Loucy (cell line): ENCODE data around the gene MTCL3.

Source experiments
- H2AFZ ChIP-seq: fragments of 200-600 bp; sonication (generic); 2 replicates; pipeline ENCODE4 v1.6.0; 2016; ENCODE audit warnings: antibody characterized with exemption, mild to moderate bottlenecking, low read length, moderate library complexity
- H3F3A ChIP-seq: fragments of 200-600 bp; 2 replicates; pipeline ENCODE4 v1.6.0; 2016; ENCODE audit warnings: antibody characterized with exemption, low read depth, mild to moderate bottlenecking
- H3K27me3 ChIP-seq: fragments of 200-600 bp; sonication (generic); 2 replicates; pipeline ENCODE4 v1.6.1; 2014; ENCODE audit warnings: low read length, mild to moderate bottlenecking; ENCODE audit not compliant: insufficient read depth, poor library complexity, severe bottlenecking
- H3K36me3 ChIP-seq: fragments of 200-600 bp; sonication (generic); 2 replicates; pipeline ENCODE4 v1.6.1; 2016; ENCODE audit warnings: low read length; ENCODE audit not compliant: insufficient read depth
- H3K4me1 ChIP-seq: fragments of 200-600 bp; sonication (generic); 2 replicates; pipeline ENCODE4 v1.5.1; 2014; ENCODE audit warnings: low read length, mild to moderate bottlenecking; ENCODE audit not compliant: insufficient read depth, poor library complexity, severe bottlenecking
- H3K4me2 ChIP-seq: fragments of 200-600 bp; sonication (generic); 2 replicates; pipeline ENCODE4 v1.6.0; 2014; ENCODE audit warnings: antibody characterized with exemption, low read length, low read depth, mild to moderate bottlenecking; ENCODE audit not compliant: poor library complexity, severe bottlenecking
- H3K4me3 ChIP-seq: fragments of 200-600 bp; sonication (generic); 2 replicates; pipeline ENCODE4 v1.5.1; 2014; ENCODE audit warnings: low read length, mild to moderate bottlenecking, mixed read lengths; ENCODE audit not compliant: poor library complexity, severe bottlenecking
- H3K79me2 ChIP-seq: fragments of 200-600 bp; sonication (generic); 2 replicates; pipeline ENCODE4 v1.6.1; 2014; ENCODE audit warnings: low read length; ENCODE audit not compliant: insufficient read depth
- H3K9ac ChIP-seq: fragments of 200-600 bp; sonication (generic); 2 replicates; pipeline ENCODE4 v1.6.0; 2014; ENCODE audit warnings: mild to moderate bottlenecking, low read depth, low read length, moderate library complexity; ENCODE audit not compliant: poor library complexity, severe bottlenecking
- H3K9me2 ChIP-seq: fragments of 200-600 bp; sonication (generic); replicated peaks from 2 replicates; pipeline ENCODE4 v1.6.1; 2016; ENCODE audit warnings: low read depth, low read length, mixed read lengths
- H3K9me3 ChIP-seq: fragments of 200-600 bp; sonication (generic); 2 replicates; pipeline ENCODE4 v1.6.1; 2014; ENCODE audit warnings: mild to moderate bottlenecking, antibody characterized with exemption, low read length, low read depth; ENCODE audit not compliant: insufficient read depth
- H4K20me1 ChIP-seq: fragments of 200-600 bp; sonication (generic); 2 replicates; pipeline ENCODE4 v1.6.0; 2014; ENCODE audit warnings: antibody characterized with exemption, low read length, mild to moderate bottlenecking; ENCODE audit not compliant: insufficient read depth, poor library complexity, severe bottlenecking
- EZH2phosphoT487 ChIP-seq: fragments of 200-600 bp; IDR thresholded peaks from 2 replicates; pipeline ENCODE4 v1.6.1; 2018; ENCODE audit warnings: antibody characterized with exemption, mild to moderate bottlenecking, moderate library complexity, borderline replicate concordance
- TF ChIP-seq, protein P1 (sequence below): fragments of 200-600 bp; sonication (generic); conservative IDR thresholded peaks from 2 replicates; pipeline ENCODE4 v1.5.1; 2014; ENCODE audit warnings: mild to moderate bottlenecking, antibody characterized with exemption, low read length

The MTCL3 gene

GRCh38 chr6:127533736-127534135, 14.6 kb upstream of the MTCL3 start:
- no peaks in the 10 kb centered on the region for H3K9me3 ChIP-seq
- no peaks in the 10 kb centered on the region for H3K4me1 ChIP-seq
- no peaks in the 10 kb centered on the region for H3K27me3 ChIP-seq
- TF ChIP-seq, protein P1, sequence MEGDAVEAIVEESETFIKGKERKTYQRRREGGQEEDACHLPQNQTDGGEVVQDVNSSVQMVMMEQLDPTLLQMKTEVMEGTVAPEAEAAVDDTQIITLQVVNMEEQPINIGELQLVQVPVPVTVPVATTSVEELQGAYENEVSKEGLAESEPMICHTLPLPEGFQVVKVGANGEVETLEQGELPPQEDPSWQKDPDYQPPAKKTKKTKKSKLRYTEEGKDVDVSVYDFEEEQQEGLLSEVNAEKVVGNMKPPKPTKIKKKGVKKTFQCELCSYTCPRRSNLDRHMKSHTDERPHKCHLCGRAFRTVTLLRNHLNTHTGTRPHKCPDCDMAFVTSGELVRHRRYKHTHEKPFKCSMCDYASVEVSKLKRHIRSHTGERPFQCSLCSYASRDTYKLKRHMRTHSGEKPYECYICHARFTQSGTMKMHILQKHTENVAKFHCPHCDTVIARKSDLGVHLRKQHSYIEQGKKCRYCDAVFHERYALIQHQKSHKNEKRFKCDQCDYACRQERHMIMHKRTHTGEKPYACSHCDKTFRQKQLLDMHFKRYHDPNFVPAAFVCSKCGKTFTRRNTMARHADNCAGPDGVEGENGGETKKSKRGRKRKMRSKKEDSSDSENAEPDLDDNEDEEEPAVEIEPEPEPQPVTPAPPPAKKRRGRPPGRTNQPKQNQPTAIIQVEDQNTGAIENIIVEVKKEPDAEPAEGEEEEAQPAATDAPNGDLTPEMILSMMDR, result no peak
- TF ChIP-seq EZH2phosphoT487, result no peak
- no peak overlapping the region for H3K4me2 ChIP-seq
- no peaks in the 10 kb centered on the region for H3K9me2 ChIP-seq
- H3K9ac ChIP-seq, result no peak overlapping the region
- H4K20me1 ChIP-seq, result no peaks in the 10 kb centered on the region
- no peak overlapping the region for H2AFZ ChIP-seq
- H3K4me3 ChIP-seq, result no peak overlapping the region
- H3K79me2 ChIP-seq, result no peaks in the 10 kb centered on the region
- H3F3A ChIP-seq, result no peaks in the 10 kb centered on the region
- no peaks in the 10 kb centered on the region for H3K36me3 ChIP-seq

DNA sequence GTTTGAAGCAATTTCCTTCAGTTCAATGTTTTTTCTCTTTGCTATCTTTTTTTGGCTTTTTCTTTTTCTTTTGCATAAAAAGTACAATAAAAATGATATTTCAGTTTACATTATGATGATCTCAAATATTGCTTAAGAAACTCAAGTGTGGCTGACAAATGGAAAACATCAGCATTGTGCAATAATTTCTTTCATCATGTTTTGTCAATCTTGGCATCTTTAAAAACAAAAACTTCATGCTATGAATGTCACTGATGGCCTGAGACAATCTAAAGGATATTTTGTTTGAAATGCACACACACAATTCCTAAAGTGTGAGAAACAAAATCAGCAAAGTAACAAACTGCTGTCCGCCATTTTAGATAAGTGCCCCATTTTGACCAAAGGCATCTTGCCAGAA, 13.9 kb upstream of the MTCL3 start:
- H2AFZ ChIP-seq, result no peak overlapping the region
- no peaks in the 10 kb centered on the region for H3K36me3 ChIP-seq
- no peaks in the 10 kb centered on the region for H3K9me2 ChIP-seq
- no peaks in the 10 kb centered on the region for H3K4me1 ChIP-seq
- H3K4me2 ChIP-seq, result no peak overlapping the region
- H3K4me3 ChIP-seq, result no peak overlapping the region
- no peaks in the 10 kb centered on the region for H3K79me2 ChIP-seq
- no peak overlapping the region for H3K9ac ChIP-seq
- no peaks in the 10 kb centered on the region for H4K20me1 ChIP-seq
- H3K27me3 ChIP-seq, result no peaks in the 10 kb centered on the region
- no peak for TF ChIP-seq EZH2phosphoT487
- TF ChIP-seq, protein P1, result no peak
- H3K9me3 ChIP-seq, result no peaks in the 10 kb centered on the region
- H3F3A ChIP-seq, result no peaks in the 10 kb centered on the region

DNA sequence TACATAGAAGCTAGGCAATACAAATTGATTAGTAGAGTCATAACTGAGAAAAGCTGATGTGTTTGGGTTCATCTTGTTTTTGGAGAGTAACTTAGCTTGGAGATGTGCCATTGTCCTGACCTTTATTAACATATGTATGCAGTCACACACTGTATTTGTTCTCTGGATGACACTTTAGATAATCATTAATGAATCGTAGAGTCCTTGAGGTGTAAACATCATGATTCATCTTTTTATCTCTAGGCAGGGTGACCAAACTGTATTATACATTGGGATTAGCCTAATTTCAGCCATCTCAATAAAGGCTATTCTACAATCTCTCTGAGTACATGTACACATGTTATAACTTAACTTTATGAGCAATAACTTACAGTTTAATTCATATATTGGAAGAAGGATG, 3.6 kb upstream of the MTCL3 start:
- H3F3A ChIP-seq, result no peaks in the 10 kb centered on the region
- H3K79me2 ChIP-seq, result no peaks in the 10 kb centered on the region
- H3K9me3 ChIP-seq, result no peaks in the 10 kb centered on the region
- H2AFZ ChIP-seq, result no peak overlapping the region
- TF ChIP-seq, protein P1, result no peak
- TF ChIP-seq EZH2phosphoT487, result no peak
- H3K4me1 ChIP-seq, result no peaks in the 10 kb centered on the region
- no peaks in the 10 kb centered on the region for H3K27me3 ChIP-seq
- no peaks in the 10 kb centered on the region for H3K36me3 ChIP-seq
- H3K4me3 ChIP-seq, result no peak overlapping the region
- no peak overlapping the region for H3K4me2 ChIP-seq
- no peaks in the 10 kb centered on the region for H4K20me1 ChIP-seq
- H3K9ac ChIP-seq, result no peak overlapping the region
- H3K9me2 ChIP-seq, result no peaks in the 10 kb centered on the region
